Measurements from ENCODE around the gene FGF16.
"Not testable (repeated sequence)": the region's sequence is repeated elsewhere in the genome, so short reads cannot be mapped to it uniquely, and the experiment has no call there.

FGF16 gene

DNA sequence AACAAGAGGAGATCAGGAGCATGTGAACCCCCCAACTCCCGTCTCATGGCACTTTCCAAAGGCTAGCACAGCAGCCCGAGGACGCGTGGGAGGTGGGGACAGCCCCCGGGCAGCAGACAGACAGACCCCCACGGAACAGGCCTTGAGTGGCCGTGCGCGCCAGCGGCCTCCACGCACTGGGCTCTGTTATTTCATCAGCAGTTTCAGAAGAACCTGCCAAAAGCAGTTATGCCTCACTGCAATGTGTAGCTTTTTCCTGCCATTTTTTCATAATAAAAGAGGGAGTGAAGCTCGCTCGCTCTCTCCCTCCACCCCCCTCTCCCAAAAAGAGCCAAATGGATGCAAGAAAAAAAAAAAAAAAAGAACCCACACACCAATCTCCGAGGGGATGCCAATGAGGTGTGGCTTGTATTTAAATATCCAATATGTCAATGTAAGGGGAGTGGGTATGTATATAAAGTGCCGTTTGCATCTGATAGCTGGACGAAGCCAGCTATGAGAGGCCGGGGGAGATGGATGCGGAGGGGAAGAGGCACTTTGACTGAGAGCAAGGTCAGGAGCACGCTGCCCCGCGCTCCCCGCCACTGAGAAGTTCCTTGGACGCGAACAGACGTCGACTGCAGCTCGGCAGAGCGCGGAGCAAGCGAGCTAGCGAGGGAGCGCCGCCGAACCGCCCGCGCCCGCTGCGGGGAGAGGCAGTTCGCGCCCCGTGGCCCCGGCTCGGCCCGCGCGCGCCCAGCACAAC is at the start of gene FGF16:
Gene FGF16, plus strand, starts transcription at position 482 of the 745 bp plus-strand sequence. CDS start 286 bp downstream, outside the sequence.
- DNase-seq, result no peak

DNA sequence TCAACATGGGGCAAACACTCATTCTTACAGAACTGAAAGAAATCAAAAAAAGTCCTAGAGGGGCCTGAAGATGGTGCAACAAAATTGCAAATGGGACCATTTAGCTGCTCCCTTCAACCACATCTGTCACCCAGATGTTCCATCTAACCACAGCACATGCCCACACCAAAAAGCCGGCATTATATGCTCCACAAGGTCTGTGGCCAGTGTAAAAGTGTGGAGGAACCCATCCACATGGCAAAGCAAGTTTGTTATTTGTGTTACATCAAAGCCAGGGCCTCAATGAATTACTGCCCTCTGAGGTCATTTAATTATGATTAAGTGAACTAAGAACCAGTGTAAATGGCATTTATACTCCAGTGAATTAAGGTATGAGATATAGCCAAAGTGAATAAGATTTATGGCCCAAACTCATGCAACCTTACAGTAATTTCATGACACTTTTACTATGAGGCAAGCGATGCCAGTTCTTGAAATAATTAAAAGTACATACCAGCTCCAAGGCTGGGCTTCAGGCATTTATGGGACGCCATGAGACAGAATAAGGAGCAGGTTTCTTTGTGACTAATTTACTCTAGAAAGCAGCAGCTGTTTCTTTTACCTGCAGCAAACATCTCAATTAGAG is 48.7 kb upstream of the FGF16 start:
- no peak for DNase-seq

DNA sequence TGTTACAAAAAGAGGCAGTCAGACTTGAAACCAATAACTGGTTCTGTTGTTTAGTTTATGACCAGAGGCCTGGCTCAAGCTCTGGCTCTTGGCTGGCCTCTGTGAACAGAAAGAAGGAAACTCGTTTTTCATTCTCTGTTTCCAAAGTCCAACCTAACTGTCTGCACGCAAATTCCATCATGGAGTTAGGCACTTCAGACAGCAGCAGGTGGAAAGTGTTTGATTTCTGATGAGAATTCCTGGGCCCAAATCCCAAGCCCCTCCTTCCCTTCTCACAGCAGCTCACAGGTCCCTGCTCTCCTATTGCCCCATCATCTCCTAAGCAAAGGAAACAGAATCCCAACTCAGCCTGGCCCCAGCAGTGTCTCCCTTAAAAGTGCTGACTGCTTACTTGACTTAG is 42.8 kb upstream of the FGF16 start:
- DNase-seq, result no peak

DNA sequence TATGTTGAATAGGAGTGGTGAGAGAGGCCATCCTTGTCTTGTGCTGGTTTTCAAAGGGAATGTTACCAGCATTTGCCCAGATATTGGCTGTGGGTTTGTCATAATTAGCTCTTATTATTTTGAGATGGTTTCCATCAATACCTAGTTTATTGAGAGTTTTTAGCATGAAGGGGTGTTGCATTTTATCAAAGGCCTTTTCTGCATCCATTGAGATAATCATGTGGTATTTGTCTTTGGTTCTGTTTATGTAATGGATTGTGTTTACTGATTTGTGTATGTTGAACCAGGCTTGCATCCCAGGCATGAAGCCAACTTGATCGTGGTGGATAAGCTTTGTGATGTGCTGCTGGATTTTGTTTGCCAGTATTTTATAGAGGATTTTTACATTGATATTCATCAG is 39.4 kb upstream of the FGF16 start:
- not testable (repeated sequence) for DNase-seq

DNA sequence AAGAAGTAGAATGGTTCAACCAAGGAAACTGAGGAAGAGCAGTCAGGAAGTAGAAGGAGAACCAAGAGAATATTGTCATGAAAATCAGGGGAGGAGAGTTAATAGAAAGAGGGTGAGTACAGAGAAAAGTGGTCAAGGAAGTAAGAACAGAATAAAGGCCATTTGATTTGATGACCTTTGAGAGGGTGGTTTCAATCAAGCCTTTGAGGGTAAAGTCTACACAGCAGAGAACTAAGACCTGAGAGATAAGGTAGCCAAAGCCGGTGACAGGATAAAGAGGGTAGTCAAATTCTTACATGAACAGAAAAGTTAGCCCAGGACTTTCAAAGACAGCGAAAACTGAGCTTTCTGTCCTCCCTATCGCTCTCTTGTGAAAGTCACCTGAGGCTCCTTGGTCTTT is 34.6 kb upstream of the FGF16 start:
- no peak for DNase-seq

DNA sequence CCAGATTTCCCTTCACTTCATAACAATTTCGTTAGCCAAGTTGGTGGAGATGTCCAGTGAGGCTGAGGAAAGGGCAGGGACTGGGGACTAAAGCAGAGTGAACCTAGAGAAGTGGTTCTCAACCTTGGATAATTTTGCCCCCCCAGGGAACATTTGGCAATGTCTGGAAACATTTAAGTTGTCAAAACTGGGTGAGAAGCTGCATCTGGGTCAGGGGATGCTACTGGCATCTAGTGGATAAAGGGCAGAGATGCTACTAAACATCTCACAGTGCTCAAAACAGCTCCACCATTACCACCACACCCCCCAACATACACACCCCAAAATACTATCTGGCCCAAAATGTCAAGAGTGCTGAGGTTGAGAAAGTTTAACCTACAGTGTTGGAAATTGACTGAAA is 32.0 kb upstream of the FGF16 start:
- no peak for DNase-seq

DNA sequence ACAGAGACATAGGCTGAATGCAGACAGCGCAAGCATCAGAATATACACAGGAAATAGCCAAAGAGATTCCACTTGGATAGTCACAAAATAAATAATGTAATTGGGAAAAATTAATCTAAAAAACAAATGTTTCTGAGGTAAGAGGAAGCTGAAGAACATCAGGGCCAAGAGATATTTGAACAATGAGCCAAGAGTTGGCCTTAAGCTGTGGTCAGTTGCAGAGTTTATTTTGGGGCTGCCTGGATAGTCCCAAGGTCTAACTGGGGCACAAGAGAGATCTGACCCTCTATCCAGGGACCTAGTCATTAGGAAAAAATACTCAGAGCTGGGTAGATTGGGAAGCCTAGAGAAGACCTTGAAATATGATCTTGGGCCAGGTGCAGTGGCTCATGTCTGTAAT is 31.3 kb upstream of the FGF16 start:
- DNase-seq, result no peak

DNA sequence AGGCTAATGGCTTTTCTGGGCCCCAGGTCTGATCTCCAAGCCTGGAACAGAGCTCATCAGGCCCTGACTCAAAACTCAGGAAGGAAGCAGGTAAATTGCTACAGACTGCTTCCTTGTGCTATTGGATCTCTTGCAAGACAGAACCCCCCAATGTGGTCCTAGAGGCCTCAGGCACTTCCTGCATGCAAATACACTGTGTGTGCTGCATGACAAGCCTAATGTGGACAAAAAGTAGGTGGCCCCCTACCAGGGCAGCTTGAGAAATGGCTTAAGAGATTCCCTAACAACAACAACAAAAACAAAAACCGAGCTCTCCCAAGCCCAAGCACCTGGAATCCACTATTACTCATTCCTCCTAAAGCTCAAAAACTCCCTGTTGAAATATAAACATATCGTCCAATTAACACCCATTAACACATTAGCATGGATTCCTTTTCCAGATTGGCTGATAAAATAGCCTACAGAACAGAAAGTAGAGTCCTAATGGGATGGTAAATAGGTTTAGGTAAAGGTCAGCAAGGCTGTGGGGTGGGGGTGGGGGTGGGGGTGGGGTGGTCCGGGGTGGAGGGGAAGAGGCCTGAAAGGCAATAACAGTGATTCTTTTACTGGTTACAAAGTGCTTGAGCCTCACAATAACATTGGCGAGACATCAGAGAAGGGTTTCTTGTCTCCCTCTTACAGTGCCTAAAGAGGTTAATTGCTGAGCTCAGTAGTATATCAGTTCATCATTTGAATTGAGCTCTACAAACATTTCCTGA is 24.1 kb upstream of the FGF16 start:
- DNase-seq, result no peak

DNA sequence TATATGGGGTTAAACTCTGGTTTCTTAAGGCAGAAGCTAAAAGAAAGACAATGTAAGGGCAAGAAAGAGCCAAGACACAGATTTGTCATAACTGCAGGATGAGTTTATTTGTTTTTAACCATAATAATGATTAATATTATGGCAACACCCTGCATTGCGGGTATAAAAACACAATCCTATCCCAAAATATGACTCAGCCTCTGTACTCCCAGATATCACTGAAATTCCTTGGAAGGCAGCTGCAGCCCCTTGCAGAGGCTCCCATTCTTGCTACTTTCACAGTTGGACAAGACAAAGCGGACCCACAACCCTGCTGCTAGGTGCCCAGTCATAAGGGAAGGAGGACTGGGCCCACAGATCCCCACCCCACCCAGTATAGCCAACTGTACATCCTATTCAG is 20.4 kb upstream of the FGF16 start:
- no peak for DNase-seq

DNA sequence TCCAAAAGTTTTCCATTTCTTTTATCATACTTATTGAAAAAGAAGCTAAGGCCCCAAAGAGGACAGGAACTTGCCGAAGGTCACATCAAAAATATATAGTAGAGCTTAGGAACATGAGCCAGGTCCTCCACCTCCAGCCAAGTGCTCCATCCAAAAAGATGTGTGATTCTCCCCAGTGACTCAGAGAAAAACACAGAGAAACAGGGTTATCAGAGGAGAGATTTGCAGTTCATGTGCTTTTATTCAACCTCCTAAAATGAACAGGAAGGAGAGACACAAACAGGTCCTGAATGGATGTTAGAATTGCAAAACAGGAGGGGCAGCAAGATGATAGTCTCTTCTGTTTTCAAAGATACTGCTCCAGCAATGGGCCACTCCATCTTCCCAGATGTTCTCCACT is 19.6 kb upstream of the FGF16 start:
- DNase-seq, result no peak

DNA sequence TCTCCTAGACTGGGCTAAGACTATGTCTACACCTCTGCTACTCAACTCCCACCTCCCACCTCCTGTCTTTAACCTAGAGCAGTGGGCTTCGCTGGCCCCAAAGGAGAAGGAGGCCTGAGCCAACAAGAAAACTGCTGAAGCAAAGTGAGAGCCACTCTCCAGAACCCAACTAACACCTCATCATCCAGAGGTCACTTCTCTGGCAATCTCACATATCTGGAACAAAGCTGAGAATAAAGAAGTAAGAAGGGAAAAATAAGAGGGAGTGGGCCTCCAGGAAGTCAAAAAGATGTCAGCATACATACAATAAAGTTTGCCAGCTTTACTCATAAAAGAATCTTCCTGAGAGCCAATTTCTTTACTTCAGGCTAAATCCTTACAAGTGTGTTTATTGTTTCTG is 18.6 kb upstream of the FGF16 start:
- no peak for DNase-seq

DNA sequence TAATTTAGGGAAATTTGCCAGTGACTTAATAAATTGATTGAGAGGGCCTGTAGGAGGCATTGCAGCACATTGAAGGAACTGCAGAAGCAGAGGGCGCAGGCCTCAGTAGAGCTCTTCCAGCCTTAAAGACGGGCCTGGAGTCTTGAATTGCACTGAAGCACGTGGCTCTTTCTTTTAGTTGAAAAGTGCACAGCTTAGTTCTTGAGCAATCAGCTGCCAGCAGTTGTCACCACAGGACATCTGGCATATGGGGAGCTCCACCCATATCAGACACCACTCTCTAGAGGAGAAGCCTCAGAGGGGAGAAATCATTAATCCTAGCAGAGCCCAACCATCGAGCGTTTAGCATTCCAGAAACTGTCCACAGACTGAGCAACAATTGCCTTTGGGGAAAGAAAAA is 16.0 kb upstream of the FGF16 start:
- DNase-seq, result peak; percentile 84

DNA sequence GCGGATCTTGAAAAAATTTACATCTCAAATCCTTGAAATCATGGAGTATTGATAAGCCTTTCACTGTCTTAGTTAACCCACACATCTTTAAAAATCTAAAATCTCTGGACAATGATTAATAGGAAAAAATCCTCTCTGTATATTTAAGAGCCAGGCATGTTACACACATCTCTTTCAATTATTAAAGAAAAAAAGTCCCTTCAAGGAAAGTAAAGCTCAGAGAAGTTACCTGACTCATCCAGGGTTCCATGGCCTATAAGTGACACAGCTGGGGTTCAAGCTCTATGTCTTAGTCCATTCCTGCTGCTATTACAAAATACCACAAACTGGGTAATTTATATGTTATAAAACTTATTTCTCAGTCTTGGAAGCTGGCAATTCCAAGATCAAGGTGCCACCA is 14.2 kb upstream of the FGF16 start:
- no peak for DNase-seq

DNA sequence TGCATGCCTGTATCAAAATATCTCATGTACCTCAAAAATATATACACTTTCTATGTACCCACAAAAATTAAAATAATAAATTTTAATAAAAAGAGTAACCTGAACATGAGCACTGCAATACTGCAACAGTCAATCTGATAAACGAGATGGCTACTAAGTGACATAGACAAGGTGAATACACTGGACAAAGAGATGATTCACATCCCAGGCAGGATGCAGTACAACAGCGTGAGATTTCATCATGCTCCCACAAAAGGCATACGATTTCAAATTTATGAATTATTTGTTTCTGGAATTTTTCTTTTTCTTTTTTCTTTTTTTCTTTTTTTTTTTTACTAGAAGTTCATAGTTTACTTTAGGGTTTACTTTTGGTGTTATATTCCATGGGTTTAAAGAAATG is 12.2 kb upstream of the FGF16 start:
- no peak for DNase-seq

DNA sequence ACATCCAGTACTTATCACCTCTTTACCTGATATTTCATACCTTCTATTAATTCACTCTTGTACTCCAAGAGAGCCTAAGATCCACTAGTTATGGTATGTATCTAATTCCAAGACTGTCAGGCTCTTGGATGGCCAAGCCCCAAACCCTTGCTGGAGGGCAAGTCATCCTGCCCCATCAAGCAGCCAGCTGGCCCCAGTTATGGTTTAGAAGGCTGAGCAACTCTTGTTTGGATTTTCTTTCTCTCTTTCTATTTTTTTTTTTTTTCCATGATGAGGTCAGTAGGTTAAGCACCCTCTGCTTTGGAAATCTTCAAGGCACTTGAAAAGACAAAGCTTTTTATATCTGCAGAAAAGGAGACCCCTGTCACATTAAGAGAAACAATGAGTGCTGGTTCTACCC is 10.9 kb upstream of the FGF16 start:
- DNase-seq, result no peak

DNA sequence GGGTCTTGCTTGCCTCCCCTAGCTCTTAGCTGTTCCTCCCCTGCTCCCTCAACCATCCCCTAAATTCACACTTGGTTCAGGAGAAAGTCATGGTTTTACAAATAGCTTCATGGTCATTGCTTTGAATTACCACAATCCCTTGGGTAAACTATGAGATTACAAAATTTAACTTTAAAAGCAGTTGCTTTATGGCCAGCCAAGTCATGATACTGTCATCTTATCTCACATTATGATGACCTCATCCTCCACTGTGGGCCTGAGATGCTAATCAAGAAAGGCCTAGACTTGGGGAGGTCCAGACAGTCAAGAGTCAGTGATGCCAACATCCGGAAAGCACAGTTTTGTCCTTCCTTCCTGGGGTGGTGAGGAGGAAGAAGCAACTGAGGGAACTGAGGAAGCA is 10.5 kb upstream of the FGF16 start:
- DNase-seq, result no peak

DNA sequence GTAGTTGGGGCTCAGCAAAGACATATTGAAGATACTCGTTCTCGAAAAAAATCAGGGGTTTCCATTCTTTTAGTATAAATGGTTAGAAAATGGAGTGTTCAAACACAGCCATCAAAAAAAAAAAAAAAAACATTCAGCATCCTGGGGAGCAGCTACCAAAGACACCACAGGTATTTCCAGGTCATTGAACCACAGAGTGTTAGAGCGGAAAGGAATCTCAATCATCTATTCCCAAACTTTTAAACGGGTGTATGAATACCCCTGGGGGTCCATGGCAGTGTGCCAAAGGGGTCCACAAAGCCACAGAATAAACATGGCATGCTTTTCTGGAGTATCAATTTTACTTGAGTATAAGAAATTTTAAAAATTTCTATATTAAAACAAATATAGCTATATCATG is 6.9 kb upstream of the FGF16 start:
- DNase-seq, result no peak

DNA sequence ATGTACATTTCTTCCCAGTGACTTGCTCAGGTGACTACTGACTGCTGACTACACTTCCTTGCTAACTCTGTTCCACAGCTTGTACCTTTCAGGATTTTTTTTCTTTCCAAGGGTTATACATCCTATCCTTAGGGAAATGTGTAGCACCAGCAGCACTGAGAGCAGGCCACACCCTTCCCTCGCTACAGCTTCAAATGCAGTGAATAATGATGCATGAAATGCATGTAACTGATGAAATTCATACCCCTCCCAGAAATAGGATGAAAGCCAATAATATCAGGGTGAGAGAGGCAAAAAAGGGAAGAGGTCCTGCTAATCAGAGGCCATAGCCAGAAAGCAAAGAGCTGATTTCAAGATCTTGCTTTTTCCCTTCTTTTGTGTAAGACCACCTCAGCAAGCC is 6.2 kb upstream of the FGF16 start:
- DNase-seq, result no peak

DNA sequence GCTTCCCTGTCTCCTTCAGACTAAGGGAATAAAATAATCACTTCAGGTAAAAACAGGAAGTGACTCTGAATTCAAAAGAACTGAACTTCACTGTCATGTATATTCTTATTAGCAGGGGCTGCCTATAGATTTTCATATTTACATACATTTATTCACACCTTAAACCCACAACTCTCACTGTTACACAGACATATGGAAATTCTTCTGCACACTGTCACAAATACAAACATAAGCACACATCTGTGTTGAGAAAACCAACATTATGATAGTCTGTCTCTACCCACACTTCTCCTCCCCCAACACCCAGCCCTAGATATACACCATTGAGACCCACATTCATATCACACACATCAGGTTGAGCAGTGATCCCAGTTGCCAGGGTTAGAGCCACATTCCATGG is 5.7 kb upstream of the FGF16 start:
- no peak for DNase-seq

DNA sequence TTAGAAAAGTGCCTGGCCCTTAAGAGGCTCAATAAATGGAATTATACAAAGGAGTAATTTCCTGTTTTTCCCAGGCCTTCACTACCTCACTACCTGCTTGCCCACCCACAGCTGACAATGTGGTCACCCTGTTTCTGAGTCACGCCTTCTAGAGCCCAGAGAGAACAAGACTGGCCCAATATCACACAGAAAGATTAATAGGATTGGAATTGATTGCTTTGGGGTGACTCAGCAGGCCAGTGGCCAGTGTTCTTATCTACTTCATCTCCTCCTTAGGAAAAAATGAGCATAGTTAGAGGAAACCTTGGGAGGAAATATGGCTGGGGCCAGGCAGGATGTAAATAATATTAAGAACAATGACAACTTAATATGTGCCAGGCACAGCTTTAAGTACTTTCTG is 4.5 kb upstream of the FGF16 start:
- DNase-seq, result no peak

DNA sequence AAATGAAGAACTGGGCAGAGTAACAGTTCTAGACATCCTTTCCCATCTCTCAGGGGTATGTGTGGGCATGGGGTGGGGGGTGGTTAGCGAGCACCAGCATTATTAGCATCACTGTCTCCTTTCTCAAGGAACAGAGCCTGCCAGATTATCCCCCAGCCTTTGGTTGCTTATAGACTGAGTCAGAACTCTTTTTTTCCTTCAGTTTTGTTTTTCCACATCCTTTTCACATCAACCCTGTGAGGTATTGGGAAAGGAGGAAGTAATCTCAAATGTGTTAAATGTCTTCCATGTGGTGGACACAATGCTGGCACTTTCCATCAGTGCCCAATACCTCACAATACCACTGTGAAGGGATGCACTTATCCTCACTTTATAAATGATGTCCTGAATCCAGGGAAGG is 3.1 kb upstream of the FGF16 start:
- no peak for DNase-seq

DNA sequence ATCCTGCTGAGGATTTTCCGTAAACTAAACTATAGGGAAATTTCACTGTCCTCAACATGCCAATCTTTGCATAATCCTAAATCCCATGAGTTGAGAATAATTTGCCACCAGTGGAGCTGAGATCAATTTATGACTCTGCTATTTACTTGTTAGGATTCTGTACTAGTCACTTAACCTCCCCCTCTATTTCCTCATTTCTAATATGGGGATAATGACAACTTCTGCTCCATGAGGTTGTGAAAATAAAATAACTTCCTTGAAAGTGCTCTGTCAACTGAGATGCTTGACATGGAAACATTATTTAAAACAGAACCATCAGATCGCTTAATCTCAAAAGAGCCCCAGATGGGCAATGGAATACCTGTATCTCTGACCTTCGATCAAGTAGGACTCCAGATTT is 2.6 kb upstream of the FGF16 start:
- no peak for DNase-seq

DNA sequence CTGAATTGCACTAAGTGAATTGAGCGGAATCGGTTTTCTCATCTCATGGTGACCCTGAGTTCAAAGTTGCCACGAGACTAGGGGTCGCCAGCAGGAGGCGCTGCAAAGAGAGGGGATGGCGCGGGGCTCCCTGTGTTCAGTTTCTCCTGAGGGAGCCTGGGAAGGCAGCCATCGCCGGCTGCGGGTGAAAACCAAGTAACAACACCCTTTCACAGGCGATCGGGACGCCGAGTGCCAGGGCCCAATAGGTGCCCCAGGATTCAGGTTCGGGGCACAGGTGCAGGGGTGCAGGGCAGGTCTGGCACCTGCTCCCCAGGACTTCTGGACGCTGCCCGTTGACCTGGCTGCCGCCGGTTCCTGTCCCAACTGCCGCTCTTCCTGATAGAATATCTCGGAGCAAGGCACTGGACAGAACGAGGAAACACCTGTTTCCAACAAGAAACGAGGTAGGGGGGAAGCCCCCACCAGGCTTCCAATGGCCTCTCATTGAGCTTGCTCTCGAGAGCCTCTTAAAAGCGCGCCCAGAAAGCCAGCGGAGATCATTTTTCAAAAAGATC is 1.1 kb upstream of the FGF16 start:
- no peak for DNase-seq
